ENCODE data around the gene RNASEH2C. TPM values are rescaled to one million over a fixed set of nuclear protein-coding genes. Genes with fewer than 3 reads are reported as not detected.
"Not testable (repeated sequence)": the region's sequence is repeated elsewhere in the genome, so short reads cannot be mapped to it uniquely, and the experiment has no call there.

Gene RNASEH2C
- total RNA-seq, 1 experiment from 2014 or later, result 31.8 TPM

DNA sequence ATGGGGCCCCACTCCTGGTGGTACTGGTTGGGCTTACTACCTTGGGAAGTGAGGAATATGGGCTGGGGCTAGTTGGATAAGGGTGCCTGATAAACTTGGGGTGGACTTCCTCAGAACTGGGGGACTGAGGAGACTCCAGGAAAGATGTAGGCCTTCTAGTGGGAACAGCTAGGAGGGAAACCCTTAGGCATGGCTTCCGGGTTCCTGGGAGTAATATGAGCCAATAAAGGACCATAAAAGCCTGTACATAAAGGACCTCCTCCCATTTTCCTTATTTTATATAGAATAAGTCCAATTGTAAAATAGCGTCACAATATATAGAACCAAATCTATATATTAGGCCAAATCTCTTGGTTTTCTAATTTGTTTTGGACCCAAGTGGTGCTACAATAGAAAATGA is 18.4 kb upstream of the RNASEH2C start:
- H3K9me3 ChIP-seq (ENCODE audit: insufficient read depth, low read depth), result no peaks in the 10 kb centered on the region
- no peaks in the 10 kb centered on the region for H3K27me3 ChIP-seq (ENCODE audit: insufficient read depth, low read depth)
- ChIA-PET POLR2A (ENCODE audit: unreplicated experiment) (no interaction called here), CTCF (interaction anchor here (0.7 kb wide), 1 partner anchor 31 kb away, joined by 3 read pairs; no protein-coding TSS in a partner anchor)
- H3K36me3 ChIP-seq (ENCODE audit: low read depth), result no peaks in the 10 kb centered on the region
- TF ChIP-seq, protein P1, sequence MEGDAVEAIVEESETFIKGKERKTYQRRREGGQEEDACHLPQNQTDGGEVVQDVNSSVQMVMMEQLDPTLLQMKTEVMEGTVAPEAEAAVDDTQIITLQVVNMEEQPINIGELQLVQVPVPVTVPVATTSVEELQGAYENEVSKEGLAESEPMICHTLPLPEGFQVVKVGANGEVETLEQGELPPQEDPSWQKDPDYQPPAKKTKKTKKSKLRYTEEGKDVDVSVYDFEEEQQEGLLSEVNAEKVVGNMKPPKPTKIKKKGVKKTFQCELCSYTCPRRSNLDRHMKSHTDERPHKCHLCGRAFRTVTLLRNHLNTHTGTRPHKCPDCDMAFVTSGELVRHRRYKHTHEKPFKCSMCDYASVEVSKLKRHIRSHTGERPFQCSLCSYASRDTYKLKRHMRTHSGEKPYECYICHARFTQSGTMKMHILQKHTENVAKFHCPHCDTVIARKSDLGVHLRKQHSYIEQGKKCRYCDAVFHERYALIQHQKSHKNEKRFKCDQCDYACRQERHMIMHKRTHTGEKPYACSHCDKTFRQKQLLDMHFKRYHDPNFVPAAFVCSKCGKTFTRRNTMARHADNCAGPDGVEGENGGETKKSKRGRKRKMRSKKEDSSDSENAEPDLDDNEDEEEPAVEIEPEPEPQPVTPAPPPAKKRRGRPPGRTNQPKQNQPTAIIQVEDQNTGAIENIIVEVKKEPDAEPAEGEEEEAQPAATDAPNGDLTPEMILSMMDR (conservative IDR thresholded peaks at IDR 0.05), result no peak
- no peak for TF ChIP-seq EZH2 (IDR thresholded peaks at IDR 0.05; ENCODE audit: low read depth)
- no TSS peak for BruUV-seq (replicated peaks)
- no peak overlapping the region for H3K4me2 ChIP-seq
- no peaks in the 10 kb centered on the region for H3K79me2 ChIP-seq (ENCODE audit: low read depth)
- no peak overlapping the region for H2AFZ ChIP-seq
- no peak for DNase-seq
- H3K4me3 ChIP-seq, result no peak overlapping the region
- H3K27ac ChIP-seq, result no peak overlapping the region
- 0 out of 2 replicates have a peak, but pooled peaks cover under 1% of the 10 kb centered on the region for H3K4me1 ChIP-seq (replicated peaks; ENCODE audit: insufficient read depth)
- no peaks in the 10 kb centered on the region for H3K9me2 ChIP-seq (ENCODE audit: insufficient read depth)
- H3F3A ChIP-seq (ENCODE audit: insufficient read depth, low read depth), result peaks cover 4% of the 10 kb centered on the region; the same call in 1 of the 2 replicates
- no peaks in the 10 kb centered on the region for H4K20me1 ChIP-seq (ENCODE audit: insufficient read depth)
- intact Hi-C loops (cut with micrococcal nuclease; ENCODE audit: unreplicated experiment), result no loop called here

DNA sequence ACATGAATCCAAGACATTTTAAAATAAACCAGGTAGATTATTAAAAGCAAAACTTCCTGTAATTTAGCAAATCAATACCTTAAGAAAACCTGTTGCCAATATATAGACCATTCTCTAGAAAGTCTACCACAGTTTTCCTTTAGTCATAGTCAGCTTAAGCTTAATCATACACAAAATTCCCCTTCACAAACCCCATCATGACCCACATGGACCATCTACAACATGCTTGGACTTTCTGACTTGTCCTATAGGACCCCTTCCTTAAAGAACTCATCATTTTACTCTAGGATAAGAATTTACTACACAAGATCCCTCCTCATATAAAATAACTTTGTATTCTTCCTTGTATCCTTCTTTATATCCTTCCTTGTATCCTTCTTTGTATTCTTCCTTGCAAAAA is 16.2 kb upstream of the RNASEH2C start:
- ChIA-PET CTCF (no interaction called here), POLR2A (ENCODE audit: unreplicated experiment) (interaction anchor here (0.6 kb wide), 1 partner anchor 950 kb away, joined by 10 read pairs; no protein-coding TSS in a partner anchor)
- no peak for DNase-seq
- Histone ChIP-seq H3K9me2 (ENCODE audit: insufficient read depth) (no peaks in the 10 kb centered on the region), H3K27me3 (ENCODE audit: insufficient read depth, low read depth) (no peaks in the 10 kb centered on the region), H3F3A (ENCODE audit: insufficient read depth, low read depth) (no peaks in the 10 kb centered on the region; the same call in 1 of the 2 replicates), H3K9me3 (ENCODE audit: insufficient read depth, low read depth) (no peaks in the 10 kb centered on the region), H3K36me3 (ENCODE audit: low read depth) (no peaks in the 10 kb centered on the region), H3K4me3 (no peak overlapping the region), H3K4me2 (no peak overlapping the region), H3K79me2 (ENCODE audit: low read depth) (no peaks in the 10 kb centered on the region), H3K27ac (no peak overlapping the region), H3K4me1 (replicated peaks; ENCODE audit: insufficient read depth) (no peaks in the 10 kb centered on the region), H4K20me1 (ENCODE audit: insufficient read depth) (no peaks in the 10 kb centered on the region), H2AFZ (no peak overlapping the region)
- no peak for TF ChIP-seq EZH2 (IDR thresholded peaks at IDR 0.05; ENCODE audit: low read depth)
- TF ChIP-seq, protein P1 (conservative IDR thresholded peaks at IDR 0.05), result no peak
- intact Hi-C loops (cut with micrococcal nuclease; ENCODE audit: unreplicated experiment), result no loop called here
- no TSS peak for BruUV-seq (replicated peaks)

DNA sequence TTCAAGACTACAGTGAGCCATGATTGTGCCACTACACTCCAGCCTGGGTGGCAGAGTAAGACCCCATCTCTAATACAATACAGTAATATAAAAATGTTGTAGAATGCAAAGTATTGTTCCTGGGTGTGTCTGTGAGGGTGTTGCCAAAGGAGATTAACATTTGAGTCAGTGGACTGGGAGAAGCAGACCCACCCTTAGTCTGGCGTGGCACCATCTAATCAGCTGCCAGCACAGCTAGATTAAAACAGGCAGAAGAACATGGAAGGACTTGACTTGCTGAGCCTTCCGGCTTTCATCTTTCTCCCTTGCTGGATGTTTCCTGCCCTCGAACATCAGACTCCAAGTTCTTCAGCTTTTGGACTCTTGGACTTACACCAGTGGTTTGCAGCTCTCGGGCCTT is 14.5 kb upstream of the RNASEH2C start:
- CTCF ChIA-PET; H3K4me3 ChIP-seq; H3K27ac ChIP-seq; H3K27me3 ChIP-seq (ENCODE audit: insufficient read depth, low read depth); H3K4me2 ChIP-seq; H3K9me2 ChIP-seq (ENCODE audit: insufficient read depth); H3K36me3 ChIP-seq (ENCODE audit: low read depth); H3K9me3 ChIP-seq (ENCODE audit: insufficient read depth, low read depth); H3K4me1 ChIP-seq (replicated peaks; ENCODE audit: insufficient read depth); BruUV-seq (replicated peaks); H2AFZ ChIP-seq; H3F3A ChIP-seq (ENCODE audit: insufficient read depth, low read depth); H3K79me2 ChIP-seq (ENCODE audit: low read depth); DNase-seq; POLR2A ChIA-PET (ENCODE audit: unreplicated experiment); intact Hi-C loops (cut with micrococcal nuclease; ENCODE audit: unreplicated experiment); H4K20me1 ChIP-seq (ENCODE audit: insufficient read depth): not testable (repeated sequence)

DNA sequence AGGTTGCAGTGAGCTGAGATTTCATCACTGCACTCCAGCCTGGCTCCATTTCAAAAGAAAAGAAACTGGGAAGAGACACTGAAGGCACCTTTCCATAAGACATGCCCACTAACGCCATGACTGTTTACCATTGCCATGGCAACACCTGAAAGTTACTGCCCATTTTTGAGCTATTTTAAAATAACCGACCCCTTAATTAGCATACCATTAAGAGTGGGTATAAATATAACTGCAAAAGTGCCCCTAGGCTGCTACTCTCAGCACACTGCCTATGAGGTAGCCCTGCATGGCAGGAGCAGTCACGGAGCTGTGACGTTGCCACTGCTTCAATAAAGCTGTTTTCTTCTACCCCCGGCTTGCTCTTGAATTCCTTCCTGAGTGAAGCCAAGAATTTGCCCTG is 9.9 kb upstream of the RNASEH2C start:
- Histone ChIP-seq H3K79me2 (ENCODE audit: low read depth) (no peaks in the 10 kb centered on the region), H3K4me3 (no peak overlapping the region), H3K9me3 (ENCODE audit: insufficient read depth, low read depth) (0 out of 2 replicates have a peak, but pooled peaks cover 4% of the 10 kb centered on the region), H3K27ac (no peak overlapping the region), H3F3A (ENCODE audit: insufficient read depth, low read depth) (no peaks in the 10 kb centered on the region; the same call in 1 of the 2 replicates), H3K4me2 (no peak overlapping the region), H2AFZ (no peak overlapping the region), H4K20me1 (ENCODE audit: insufficient read depth) (no peaks in the 10 kb centered on the region), H3K27me3 (ENCODE audit: insufficient read depth, low read depth) (peaks cover 7% of the 10 kb centered on the region; the same call in 1 of the 2 replicates), H3K36me3 (ENCODE audit: low read depth) (no peaks in the 10 kb centered on the region), H3K4me1 (replicated peaks; ENCODE audit: insufficient read depth) (no peaks in the 10 kb centered on the region), H3K9me2 (ENCODE audit: insufficient read depth) (no peaks in the 10 kb centered on the region)
- ChIA-PET CTCF (interaction anchor here (0.5 kb wide), 1 partner anchor 39 kb away, joined by 11 read pairs; no protein-coding TSS in a partner anchor), POLR2A (ENCODE audit: unreplicated experiment) (no interaction called here)
- BruUV-seq (replicated peaks), result no TSS peak
- DNase-seq, result no peak
- intact Hi-C loops (cut with micrococcal nuclease; ENCODE audit: unreplicated experiment), result no loop called here
- TF ChIP-seq, protein P1 (conservative IDR thresholded peaks at IDR 0.05), result no peak
- TF ChIP-seq EZH2 (IDR thresholded peaks at IDR 0.05; ENCODE audit: low read depth), result no peak

Data from PC-9 (cell line).